ENCODE measurements around the gene DHRSX.
"Not testable (repeated sequence)": the region's sequence is repeated elsewhere in the genome, so short reads cannot be mapped to it uniquely, and the experiment has no call there.

Gene DHRSX

GRCh38 chrX:2262668-2263055, 238.1 kb downstream of the DHRSX start:
- no peak for DNase-seq (ENCODE audit: low read depth)

- DNase-seq (ENCODE audit: low read depth): no peak
These were observed 238.7 kb downstream of the DHRSX start for GRCh38 chrX:2261831-2262667.

GRCh38 chrX:2252331-2253065, 248.3 kb downstream of the DHRSX start:
- DNase-seq (ENCODE audit: low read depth): no peak

- DNase-seq (ENCODE audit: low read depth): no peak
These were observed 249.6 kb downstream of the DHRSX start for GRCh38 chrX:2251211-2251610.

- DNase-seq (ENCODE audit: low read depth): no peak
These were observed 256.8 kb downstream of the DHRSX start for GRCh38 chrX:2243913-2244460.

GRCh38 chrX:2242980-2243379, 257.8 kb downstream of the DHRSX start:
- no peak for DNase-seq (ENCODE audit: low read depth)

GRCh38 chrX:2242326-2242725, 258.4 kb downstream of the DHRSX start:
- DNase-seq (ENCODE audit: low read depth): no peak

- not testable (repeated sequence) for DNase-seq (ENCODE audit: low read depth)
These were observed 259.3 kb downstream of the DHRSX start for GRCh38 chrX:2241496-2241895.

GRCh38 chrX:2240761-2241160, 260.0 kb downstream of the DHRSX start:
- DNase-seq (ENCODE audit: low read depth): not testable (repeated sequence)

- no peak for DNase-seq (ENCODE audit: low read depth)
These were observed 262.8 kb downstream of the DHRSX start for GRCh38 chrX:2237976-2238375.

- DNase-seq (ENCODE audit: low read depth): no peak
These were observed 269.1 kb downstream of the DHRSX start for GRCh38 chrX:2231570-2232192.

- no peak for DNase-seq (ENCODE audit: low read depth)
These were observed 270.3 kb downstream of the DHRSX start for GRCh38 chrX:2230457-2230856.

GRCh38 chrX:2228536-2228935, 272.2 kb downstream of the DHRSX start:
- DNase-seq (ENCODE audit: low read depth): no peak

GRCh38 chrX:2226906-2227656, 273.7 kb downstream of the DHRSX start:
- DNase-seq (ENCODE audit: low read depth): no peak

GRCh38 chrX:2226182-2226581, 274.6 kb downstream of the DHRSX start:
- DNase-seq (ENCODE audit: low read depth): no peak

- no peak for DNase-seq (ENCODE audit: low read depth)
These were observed 276.1 kb downstream of the DHRSX start for GRCh38 chrX:2224597-2225235.

GRCh38 chrX:2224161-2224560, 276.6 kb downstream of the DHRSX start:
- DNase-seq (ENCODE audit: low read depth): no peak

GRCh38 chrX:2220829-2221567, 279.8 kb downstream of the DHRSX start:
- no peak for DNase-seq (ENCODE audit: low read depth)

- DNase-seq (ENCODE audit: low read depth): no peak
These were observed 280.5 kb downstream of the DHRSX start for GRCh38 chrX:2220296-2220695.

- not testable (repeated sequence) for DNase-seq (ENCODE audit: low read depth)
These were observed 286.5 kb downstream of the DHRSX start for GRCh38 chrX:2214138-2214823.
